B cell (primary cell): ENCODE data around the gene CYP2U1. TPM values are rescaled to one million over a fixed set of nuclear protein-coding genes. Genes with fewer than 3 reads are reported as not detected.

Experiments
- ATAC-seq: fragments of 200-7000 bp; cut with Tn5 transposase; one replicate; pipeline ENCODE4 v1.10.0; 2021; ENCODE audit warnings: low read depth, mild to moderate bottlenecking, moderate number of reproducible peaks, moderate library complexity
- CTCF ChIA-PET: fragments of 350-600 bp; sonication (Branson Sonifier 250); formaldehyde crosslinking; loops from one replicate; lab custom pipeline; 2021; ENCODE audit warnings: antibody characterized with exemption, inconsistent platforms; lab: Charles Lee
- POLR2A ChIA-PET: fragments of 350-600 bp; sonication (Branson Sonifier 250); formaldehyde crosslinking; loops from one replicate; lab custom pipeline; 2021; ENCODE audit warnings: antibody characterized with exemption; lab: Charles Lee
- DNase-seq: peaks from one replicate; pipeline ENCODE4 v3.0.0; 2013
- H2AFZ ChIP-seq: 2 replicates; pipeline ENCODE4 v1.6.1; 2012; ENCODE audit warnings: mild to moderate bottlenecking, low read depth, low read length; ENCODE audit not compliant: insufficient read depth, poor library complexity, severe bottlenecking
- H3K27ac ChIP-seq, 2 donors: 1 replicate in 1 of 2; 2 replicates in 1 of 2; pipeline ENCODE4 v1.5.1; 2012 to 2013; ENCODE audit warnings: low read length in 2 of 2, mild to moderate bottlenecking in 2 of 2, moderate library complexity in 1 of 2
- H3K27me3 ChIP-seq, 4 experiments: fragments of 200-600 bp in 1 of 4; sonication (generic) in 1 of 4; replicated peaks in 1 of 4; 1 replicate in 2 of 4; 2 replicates in 2 of 4; pipeline versions ENCODE4 v1.6.1 to v1.7.0; 2013 to 2016; ENCODE audit warnings: low read length in 3 of 4, mild to moderate bottlenecking in 2 of 4, mixed read lengths in 1 of 4, moderate library complexity in 1 of 4; ENCODE audit not compliant: insufficient read depth in 4 of 4, control insufficient read depth in 3 of 4; ENCODE audit errors: control extremely low read depth in 1 of 4
- H3K36me3 ChIP-seq, 2 experiments: replicated peaks in 1 of 2; 1 replicate in 1 of 2; 2 replicates in 1 of 2; pipeline versions ENCODE4 v1.6.1 to v1.7.1; 2013; ENCODE audit warnings: low read length in 1 of 2; ENCODE audit not compliant: insufficient read depth in 2 of 2, control insufficient read depth in 1 of 2; ENCODE audit errors: control extremely low read depth in 1 of 2, extremely low read depth in 1 of 2
- H3K4me1 ChIP-seq, 2 donors: fragments of 200-600 bp in 1 of 2; sonication (generic) in 1 of 2; 1 replicate in 1 of 2; 2 replicates in 1 of 2; pipeline versions ENCODE4 v1.5.1 to v1.6.1; 2013 to 2017; ENCODE audit warnings: low read length in 2 of 2; ENCODE audit not compliant: control insufficient read depth in 2 of 2, insufficient read depth in 2 of 2
- H3K4me2 ChIP-seq: replicated peaks from 2 replicates; pipeline ENCODE3; 2012; ENCODE audit warnings: mild to moderate bottlenecking, low read depth, low read length; ENCODE audit not compliant: poor library complexity, severe bottlenecking
- H3K4me3 ChIP-seq, 5 experiments: fragments of 200-600 bp in 1 of 5; sonication (generic) in 1 of 5; 1 replicate in 3 of 5; 2 replicates in 2 of 5; pipeline versions ENCODE4 v1.5.1 to v1.7.0; 2011 to 2016; ENCODE audit warnings: low read length in 4 of 5, mild to moderate bottlenecking in 4 of 5, low read depth in 2 of 5, control low read depth in 1 of 5, moderate library complexity in 1 of 5; ENCODE audit not compliant: insufficient read depth in 1 of 5; ENCODE audit errors: control extremely low read depth in 1 of 5, extremely low read depth in 1 of 5
- H3K79me2 ChIP-seq: fragments of 200-600 bp; sonication (generic); one replicate; pipeline ENCODE4 v1.6.0; 2016; ENCODE audit warnings: low read length; ENCODE audit not compliant: control insufficient read depth, insufficient read depth
- H3K9ac ChIP-seq: fragments of 200-600 bp; sonication (generic); 2 replicates; pipeline ENCODE4 v1.6.1; 2017; ENCODE audit warnings: mild to moderate bottlenecking, low read length, moderate library complexity
- H3K9me3 ChIP-seq, 3 donors: one replicate each; pipeline versions ENCODE4 v1.6.1 to v1.7.1; 2013; ENCODE audit warnings: low read length in 2 of 3; ENCODE audit not compliant: control insufficient read depth in 2 of 3, insufficient read depth in 1 of 3; ENCODE audit errors: control extremely low read depth in 1 of 3
- H4K20me1 ChIP-seq: 2 replicates; pipeline ENCODE4 v1.6.0; 2012; ENCODE audit warnings: mild to moderate bottlenecking, low read length; ENCODE audit not compliant: insufficient read depth, control insufficient read depth, poor library complexity, severe bottlenecking
- H3K27ac Mint-ChIP-seq: one replicate; pipeline ENCODE4 v1.8.0; 2021; ENCODE audit warnings: mixed read lengths
- H3K27me3 Mint-ChIP-seq: one replicate; pipeline ENCODE4 v1.8.0; 2021; ENCODE audit warnings: mixed read lengths
- H3K4me1 Mint-ChIP-seq: one replicate; pipeline ENCODE4 v1.8.0; 2021; ENCODE audit warnings: mixed read lengths
- H3K4me3 Mint-ChIP-seq: one replicate; pipeline ENCODE4 v1.8.0; 2021; ENCODE audit warnings: mixed read lengths
- H3K9me3 Mint-ChIP-seq: one replicate; pipeline ENCODE4 v1.8.0; 2022; ENCODE audit warnings: mixed read lengths; ENCODE audit not compliant: insufficient read depth
- EZH2 ChIP-seq: IDR thresholded peaks from 2 replicates; pipeline ENCODE4 v1.6.1; 2012; ENCODE audit warnings: borderline replicate concordance, low read depth, mild to moderate bottlenecking, moderate library complexity, low read length; ENCODE audit not compliant: insufficient read depth, poor library complexity, severe bottlenecking
- WGBS: methylation state at CpG from one replicate; pipeline ENCODE4 v1.1.5; 2013; ENCODE audit warnings: missing lambda C conversion rate; ENCODE audit not compliant: insufficient coverage; 5-methylcytosine and 5-hydroxymethylcytosine counted together
- intact Hi-C: fragments of 100-400 bp; cut with micrococcal nuclease; formaldehyde crosslinking; loops from one replicate; pipeline ENCODE4 v1.10.0; 2022
- polyA plus RNA-seq: library from polyadenylated mRNA; depleted of rRNA; stranded (reverse); fragments of >200 nt; gene quantifications from 2 replicates; pipeline ENCODE4 v1.2.3, GENCODE V29; 2012
- total RNA-seq, 2 donors: library from RNA; stranded (reverse); fragments of 120-200 nt in 1 of 2; gene quantifications; 1 replicate in 1 of 2; 2 replicates in 1 of 2; pipeline versions ENCODE4 v1.2.3 to v1.2.4, GENCODE V29; 2013 to 2022
- TF ChIP-seq, protein P1 (sequence below): fragments of 200-600 bp; IDR thresholded peaks from one replicate; pipeline ENCODE4 v1.8.0; 2022; ENCODE audit warnings: antibody characterized with exemption, mild to moderate bottlenecking

The CYP2U1 gene
- total and polyA plus RNA-seq, 2 donors (not counting 1 experiment from before 2014, with no cell fraction given) = 6.1 to 17.6 TPM

DNA sequence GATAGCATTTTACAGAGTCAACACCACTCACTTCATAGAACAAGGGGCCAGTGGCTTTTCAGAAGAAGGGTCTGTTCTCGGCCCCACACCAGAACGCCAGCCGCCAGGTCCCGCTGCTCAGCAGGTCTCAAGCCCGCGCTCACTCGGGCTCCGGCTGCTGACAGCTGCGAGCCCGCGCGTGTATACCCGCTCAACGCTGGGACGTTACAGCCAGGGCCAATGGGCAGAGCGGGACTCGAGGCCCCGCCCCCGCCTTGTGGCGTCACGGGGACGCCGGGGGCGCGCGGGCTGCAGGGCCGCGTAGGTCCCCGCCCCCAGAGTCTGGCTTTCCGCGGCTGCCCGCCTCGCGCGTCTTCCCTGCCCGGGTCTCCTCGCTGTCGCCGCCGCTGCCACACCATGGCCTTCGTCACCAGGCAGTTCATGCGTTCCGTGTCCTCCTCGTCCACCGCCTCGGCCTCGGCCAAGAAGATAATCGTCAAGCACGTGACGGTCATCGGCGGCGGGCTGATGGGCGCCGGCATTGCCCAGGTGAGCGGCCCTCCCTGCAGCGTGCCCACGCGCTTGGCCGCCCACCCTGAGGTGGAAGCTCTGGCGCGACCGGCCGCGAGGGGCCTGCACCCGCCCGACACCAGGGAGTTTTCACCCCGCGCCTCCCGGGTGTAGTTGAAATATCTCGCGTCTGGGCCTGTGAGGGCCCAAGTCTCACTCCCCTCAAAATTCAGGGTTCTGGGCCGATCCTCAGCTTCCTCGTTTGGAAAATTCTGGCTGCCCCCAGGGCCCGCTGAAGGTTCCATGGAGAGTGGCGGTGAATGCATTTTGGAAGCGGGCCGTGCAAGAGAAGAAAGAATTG is 58.4 kb downstream of the CYP2U1 start, which contains the start of gene HADH:
Gene HADH (plus strand): TSS at position 353 of the 850 bp plus-strand sequence. CDS start 44 bp downstream, at position 397.
- Histone ChIP-seq H3K27me3 (no peaks in the 10 kb centered on the region), H3K9me3 (no peaks in the 10 kb centered on the region), H3K36me3 (no peaks in the 10 kb centered on the region), H3K27ac (peak within 1 kb of the TSS; percentile 38 to 82), H2AFZ (peak within 1 kb of the TSS; percentile 87), H3K79me2 (peaks cover 49% of the 10 kb centered on the region), H3K4me1 (peaks cover 33 to 46% of the 10 kb centered on the region in 2 donors), H3K9ac (peak within 1 kb of the TSS; percentile 75), H4K20me1 (no peaks in the 10 kb centered on the region), H3K4me3 (peak within 1 kb of the TSS; percentile 65 to 87 (median 71)), H3K4me2 (peak within 1 kb of the TSS; percentile 80)
- DNase-seq (peak; percentile 95), ATAC-seq (peak; percentile 98)
- peak within 1 kb of the TSS; percentile 82 for H3K27ac Mint-ChIP-seq
- ChIA-PET POLR2A (interaction anchor here (0.6 to 1.8 kb wide), 3 partner anchors 58 to 1572 kb away, joined by 3 to 6 read pairs (median 5); partner anchors contain the start of gene CYP2U1), CTCF (interaction anchor here (1.2 to 1.7 kb wide), 3 partner anchors 12 to 59 kb away, joined by 3 to 5 read pairs (median 5); partner anchors contain the start of gene CYP2U1)
- H3K9me3 Mint-ChIP-seq = no peaks in the 10 kb centered on the region
- H3K4me1 Mint-ChIP-seq = peaks cover 48% of the 10 kb centered on the region
- TF ChIP-seq, protein P1, sequence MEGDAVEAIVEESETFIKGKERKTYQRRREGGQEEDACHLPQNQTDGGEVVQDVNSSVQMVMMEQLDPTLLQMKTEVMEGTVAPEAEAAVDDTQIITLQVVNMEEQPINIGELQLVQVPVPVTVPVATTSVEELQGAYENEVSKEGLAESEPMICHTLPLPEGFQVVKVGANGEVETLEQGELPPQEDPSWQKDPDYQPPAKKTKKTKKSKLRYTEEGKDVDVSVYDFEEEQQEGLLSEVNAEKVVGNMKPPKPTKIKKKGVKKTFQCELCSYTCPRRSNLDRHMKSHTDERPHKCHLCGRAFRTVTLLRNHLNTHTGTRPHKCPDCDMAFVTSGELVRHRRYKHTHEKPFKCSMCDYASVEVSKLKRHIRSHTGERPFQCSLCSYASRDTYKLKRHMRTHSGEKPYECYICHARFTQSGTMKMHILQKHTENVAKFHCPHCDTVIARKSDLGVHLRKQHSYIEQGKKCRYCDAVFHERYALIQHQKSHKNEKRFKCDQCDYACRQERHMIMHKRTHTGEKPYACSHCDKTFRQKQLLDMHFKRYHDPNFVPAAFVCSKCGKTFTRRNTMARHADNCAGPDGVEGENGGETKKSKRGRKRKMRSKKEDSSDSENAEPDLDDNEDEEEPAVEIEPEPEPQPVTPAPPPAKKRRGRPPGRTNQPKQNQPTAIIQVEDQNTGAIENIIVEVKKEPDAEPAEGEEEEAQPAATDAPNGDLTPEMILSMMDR = no peak
- no peak for TF ChIP-seq EZH2
- under 1% methylated on average over 78 of the region's 78 CpGs for WGBS
- peak within 1 kb of the TSS; percentile 81 for H3K4me3 Mint-ChIP-seq
- no peaks in the 10 kb centered on the region for H3K27me3 Mint-ChIP-seq
- intact Hi-C loops = loop anchor here (1.0 to 10.0 kb wide), 5 partner anchors 58 to 1675 kb away; partner anchors contain the start of genes AIMP1, CYP2U1, OSTC and PAPSS1
